ENCODE data around the gene RNF223.
"Not testable (repeated sequence)": the region's sequence is repeated elsewhere in the genome, so short reads cannot be mapped to it uniquely, and the experiment has no call there.

Gene RNF223

GRCh38 chr1:1074631-1075147 is 583 bp upstream of the RNF223 start:
- DNase-seq, result no peak

GRCh38 chr1:1072849-1073742 is 1.0 kb downstream of the RNF223 start:
- no peak for DNase-seq

DNA sequence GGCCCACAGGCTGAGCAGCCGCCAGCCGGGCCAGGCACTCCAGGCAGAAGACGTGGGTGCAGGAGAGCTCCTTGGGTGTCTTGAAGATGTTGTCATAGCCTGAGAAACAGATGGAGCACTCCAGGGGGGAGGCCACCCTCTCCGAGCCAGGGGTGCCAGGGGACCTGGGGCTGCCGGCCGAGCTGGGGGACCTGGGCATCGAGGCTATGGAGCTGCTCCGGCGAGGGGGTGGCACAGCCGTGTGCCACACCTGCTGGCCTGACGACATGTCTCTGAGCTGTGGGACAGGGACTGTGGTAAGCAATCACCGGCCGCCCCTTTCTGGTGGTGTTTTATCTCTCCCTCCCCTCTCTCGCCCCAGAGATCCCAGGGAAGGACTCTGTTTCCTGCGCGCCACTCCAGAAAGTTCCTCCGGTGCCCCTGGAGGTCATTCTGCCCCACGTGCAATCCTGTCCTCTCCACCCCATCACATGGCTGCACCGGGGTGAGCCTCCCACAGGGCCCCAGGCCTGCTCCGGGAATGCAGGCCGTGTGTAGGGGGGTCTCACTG is 1.7 kb downstream of the RNF223 start:
- no peak for DNase-seq

- no peak for DNase-seq
Measured at GRCh38 chr1:1071486-1072298, 2.4 kb downstream of the RNF223 start.

DNA sequence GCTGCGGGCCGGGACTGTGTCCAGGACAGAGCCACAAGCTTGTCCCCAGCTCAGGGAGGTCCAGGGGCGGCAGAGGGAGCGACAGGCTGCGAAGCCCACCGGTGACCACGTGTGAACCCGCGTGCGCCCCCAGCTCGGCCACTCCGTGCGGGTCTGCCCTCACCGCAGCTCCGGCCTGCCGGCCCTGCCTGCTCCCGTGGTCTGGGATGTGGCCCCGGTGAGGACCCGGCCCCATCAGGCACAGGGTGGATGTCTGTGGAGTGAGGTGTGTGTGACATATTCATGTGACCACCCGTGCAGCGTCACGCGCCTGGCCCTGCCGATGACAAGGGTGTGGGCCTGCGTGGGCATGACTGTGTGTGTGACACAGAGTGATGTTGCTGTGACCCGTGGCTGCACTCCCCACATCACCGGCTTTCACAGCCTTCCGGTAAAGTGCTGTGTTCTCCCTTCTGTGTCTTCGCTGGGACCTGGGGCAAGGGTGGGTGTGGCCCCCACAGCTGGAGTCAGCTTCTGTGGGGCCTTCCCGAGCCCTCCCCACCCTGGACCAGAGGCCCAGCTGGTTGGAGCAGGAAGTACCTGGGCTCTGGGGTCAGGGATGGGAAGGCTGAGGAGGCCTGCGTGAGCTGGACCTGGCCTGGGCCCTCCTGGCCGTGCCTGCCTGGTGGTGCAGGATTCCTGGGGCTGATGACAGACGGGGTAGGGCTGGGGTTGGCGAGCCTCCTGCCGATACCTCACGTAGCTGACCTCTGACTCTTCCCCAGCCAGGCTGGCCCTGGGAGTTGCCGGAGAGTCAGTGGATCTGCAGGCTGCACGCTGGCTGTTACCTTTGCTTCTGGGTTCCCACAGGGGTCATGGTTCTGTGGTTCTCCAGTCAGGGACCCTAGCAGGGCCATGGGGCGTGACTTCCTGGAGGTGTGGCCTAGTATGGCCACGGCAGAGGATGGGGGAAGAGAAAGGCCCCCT is 4.1 kb downstream of the RNF223 start:
- DNase-seq, result no peak

- peak in 40 of 56 donors; percentile 8 to 77 (median 42) for DNase-seq
Measured at GRCh38 chr1:1069056-1069710, 4.9 kb downstream of the RNF223 start.

DNA sequence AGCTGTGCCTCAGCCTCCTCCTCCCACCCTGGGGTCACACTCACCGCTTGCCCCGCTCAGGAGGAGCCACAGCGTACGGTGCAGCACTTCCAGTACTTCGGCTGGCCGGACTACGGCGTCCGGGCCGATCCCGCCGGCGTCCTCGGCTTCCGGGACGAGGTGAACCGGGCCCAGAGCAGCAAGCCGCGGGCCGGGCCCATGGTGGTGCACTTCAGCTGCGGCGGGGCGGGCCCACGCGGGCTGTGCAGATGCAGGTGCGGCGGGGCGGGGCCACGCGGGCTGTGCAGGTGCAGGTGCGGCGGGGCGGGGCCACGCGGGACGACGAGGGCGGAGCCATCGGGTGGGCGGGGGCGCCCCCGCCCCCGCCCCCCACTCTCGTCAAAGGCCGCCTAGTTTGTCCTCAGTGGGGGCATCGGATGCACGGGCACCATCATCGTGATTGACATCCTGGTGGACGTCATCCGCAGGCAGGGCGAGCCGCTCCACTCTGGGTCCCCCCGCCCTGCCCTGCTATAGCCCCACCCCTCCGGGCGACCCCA is 5.5 kb downstream of the RNF223 start:
- DNase-seq, result no peak

DNA sequence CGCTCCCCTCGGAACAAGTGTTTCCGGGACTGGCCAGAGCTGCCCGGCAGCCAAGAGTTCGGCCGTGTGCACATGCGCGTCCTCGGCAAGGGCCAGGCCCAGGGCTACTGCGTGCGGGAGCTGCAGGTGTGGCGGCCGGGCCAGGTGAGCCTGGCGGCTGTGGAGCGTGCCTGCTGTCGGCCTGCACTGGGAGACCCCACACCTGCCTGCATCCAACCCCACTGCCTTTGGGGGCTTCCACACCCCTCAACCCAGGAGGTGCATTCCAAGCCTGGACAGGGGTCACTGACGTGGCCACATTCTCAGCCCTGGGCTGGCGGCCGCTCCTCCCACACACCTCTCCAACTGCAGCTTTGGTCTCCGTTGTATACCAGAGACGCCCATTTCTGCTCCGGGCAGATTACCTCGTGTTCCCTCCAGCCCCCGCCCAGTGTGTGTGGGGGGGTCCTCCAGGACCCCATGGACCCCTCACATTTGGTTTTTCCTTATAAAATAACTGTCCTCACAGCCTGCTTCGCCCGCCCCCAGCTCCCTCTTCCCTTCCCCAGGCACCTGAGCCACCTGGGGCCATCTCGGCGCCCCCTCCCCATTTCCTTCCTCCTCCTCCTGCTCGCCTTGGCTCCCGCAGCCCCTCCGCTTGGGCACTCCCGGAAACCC is 6.1 kb downstream of the RNF223 start:
- DNase-seq, result no peak

- no peak for DNase-seq
Measured at GRCh38 chr1:1067284-1067859, 6.7 kb downstream of the RNF223 start.

DNA sequence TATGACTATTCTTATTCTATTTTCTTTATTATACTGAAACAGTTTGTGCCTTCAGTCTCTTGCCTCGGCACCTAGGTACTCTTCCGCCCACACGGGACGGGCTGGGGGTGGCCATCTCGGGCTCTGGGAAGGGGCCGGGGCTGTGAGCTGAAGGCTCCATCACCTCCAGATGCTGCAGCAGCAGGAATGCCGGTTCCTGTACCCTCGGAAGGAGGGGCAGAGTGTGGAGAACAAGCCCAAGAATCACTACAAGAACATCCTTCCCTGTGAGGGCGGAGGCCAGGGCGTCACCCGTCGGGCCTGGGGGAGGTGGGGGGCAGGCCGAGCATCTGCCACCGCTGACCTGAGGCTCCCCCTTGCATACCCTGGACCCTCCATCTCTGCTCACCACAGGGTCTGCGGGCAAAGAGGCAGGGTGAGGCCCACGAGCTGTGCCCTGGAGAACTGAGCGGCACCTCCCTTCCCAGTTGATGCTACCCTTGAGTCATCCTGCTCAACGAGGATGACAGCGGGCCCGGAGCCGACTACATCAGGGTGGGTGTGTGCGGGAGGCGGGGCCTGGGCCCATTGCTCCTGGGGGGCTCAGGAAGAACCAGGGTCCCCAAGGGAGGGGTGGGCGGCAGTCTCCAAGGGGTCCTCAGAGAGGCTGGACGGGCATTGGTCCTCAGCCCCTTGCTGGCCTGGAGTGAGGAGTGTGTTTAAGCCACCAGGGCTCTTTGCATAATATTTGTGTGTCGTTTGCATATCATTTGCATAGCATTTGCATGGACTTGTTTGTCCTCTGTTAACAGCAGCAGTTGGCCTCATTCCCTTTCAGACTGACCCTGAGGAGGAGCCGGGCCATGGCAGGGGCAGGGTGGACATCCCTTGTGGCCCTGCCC is 7.5 kb downstream of the RNF223 start:
- no peak for DNase-seq

- not testable (repeated sequence) for DNase-seq
Measured at GRCh38 chr1:1065940-1066304, 8.2 kb downstream of the RNF223 start.

- DNase-seq, result no peak
Measured at GRCh38 chr1:1065265-1065939, 8.7 kb downstream of the RNF223 start.

DNA sequence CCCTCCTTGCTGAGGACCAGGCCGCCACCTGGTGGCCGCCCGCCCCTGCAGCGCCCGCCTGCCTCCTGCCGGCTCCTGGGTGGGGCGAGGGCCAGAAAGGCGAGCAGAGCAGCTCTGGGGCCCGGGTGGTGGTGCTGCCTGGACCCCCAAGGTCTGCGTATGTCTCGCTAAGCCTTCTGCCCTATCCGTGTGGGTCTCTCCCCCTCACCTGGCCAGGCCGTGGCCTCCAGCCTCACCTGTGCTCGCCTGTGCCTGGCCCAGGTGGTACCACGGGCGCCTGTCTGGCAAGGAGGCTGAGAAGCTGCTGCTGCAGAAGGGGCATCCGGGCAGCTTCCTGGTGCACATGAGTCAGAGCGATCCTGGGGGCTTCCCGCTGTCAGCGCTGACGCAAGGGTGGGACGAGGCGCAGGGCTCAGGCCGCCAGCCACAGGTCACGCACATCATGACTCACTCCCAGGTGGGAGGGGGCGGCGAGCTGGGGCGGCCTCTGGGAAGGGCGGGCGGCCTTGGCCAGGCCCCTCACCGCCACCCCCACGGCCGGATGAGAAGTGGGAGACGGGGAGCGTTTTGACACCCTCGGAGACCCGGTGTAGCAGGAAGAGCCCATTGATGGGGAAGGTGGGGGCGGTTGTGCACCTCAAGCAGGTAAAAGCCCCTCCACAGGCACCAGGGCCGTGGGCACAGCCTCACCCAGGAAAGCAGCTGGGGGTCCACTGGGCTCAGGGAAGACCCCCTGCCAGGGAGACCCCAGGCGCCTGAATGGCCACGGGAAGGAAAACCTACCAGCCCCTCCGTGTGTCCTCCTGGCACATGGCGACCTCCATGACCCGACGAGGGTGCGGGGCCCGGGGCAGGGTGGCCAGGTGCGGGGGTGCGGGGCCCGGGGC is 9.9 kb downstream of the RNF223 start:
- peak in 13 of 56 donors; percentile 9 to 53 (median 21) for DNase-seq

GRCh38 chr1:1063261-1063944 is 10.7 kb downstream of the RNF223 start:
- peak in 1 of 56 donors; percentile 8 for DNase-seq

DNA sequence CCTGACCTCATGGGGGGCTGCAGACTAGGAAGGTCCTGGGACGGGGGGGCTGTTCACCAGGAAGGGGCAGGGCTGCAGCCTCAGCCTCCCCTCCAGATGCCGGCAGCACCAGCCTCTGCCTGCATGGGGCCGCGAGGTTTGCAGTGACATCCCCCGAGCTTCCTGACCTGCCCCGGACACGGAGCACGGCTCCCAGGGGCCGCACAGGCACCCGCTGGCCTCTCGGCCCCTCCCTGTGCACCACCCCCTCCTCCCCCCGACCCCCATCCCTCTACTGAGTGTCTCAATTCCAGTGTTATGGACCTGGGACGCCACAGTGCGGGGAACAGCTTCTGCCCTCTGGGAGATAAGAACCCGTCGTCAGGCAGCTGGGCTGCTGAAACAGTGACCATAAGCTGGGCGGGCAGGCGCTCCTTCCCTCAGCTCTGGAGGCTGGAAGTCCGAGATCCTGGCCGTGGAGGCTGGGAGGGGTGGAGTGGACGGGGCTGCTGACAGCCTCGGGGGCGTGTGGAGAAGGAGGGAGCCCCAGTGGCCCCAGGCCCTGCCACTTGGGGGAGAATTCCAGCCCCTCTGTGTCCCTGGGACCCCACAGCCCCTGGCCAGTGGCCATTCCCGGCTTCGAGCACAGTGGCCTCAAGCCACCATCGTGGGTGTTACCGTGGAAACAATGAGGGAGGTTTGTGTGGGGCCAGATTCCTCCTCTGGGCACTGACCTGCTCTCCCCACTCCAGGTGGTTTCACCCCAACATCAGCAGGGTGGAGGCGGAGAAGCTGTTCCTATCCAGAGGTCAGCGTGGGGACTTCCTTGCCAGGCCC is 11.6 kb downstream of the RNF223 start:
- DNase-seq, result no peak
